Measurements from ENCODE around the gene CTNND2.

The CTNND2 gene

GRCh38 chr5:11130131-11130530 is 774.1 kb downstream of the CTNND2 start:
- DNase-seq (ENCODE audit: low read depth) = no peak
- TF ChIP-seq, protein P1, sequence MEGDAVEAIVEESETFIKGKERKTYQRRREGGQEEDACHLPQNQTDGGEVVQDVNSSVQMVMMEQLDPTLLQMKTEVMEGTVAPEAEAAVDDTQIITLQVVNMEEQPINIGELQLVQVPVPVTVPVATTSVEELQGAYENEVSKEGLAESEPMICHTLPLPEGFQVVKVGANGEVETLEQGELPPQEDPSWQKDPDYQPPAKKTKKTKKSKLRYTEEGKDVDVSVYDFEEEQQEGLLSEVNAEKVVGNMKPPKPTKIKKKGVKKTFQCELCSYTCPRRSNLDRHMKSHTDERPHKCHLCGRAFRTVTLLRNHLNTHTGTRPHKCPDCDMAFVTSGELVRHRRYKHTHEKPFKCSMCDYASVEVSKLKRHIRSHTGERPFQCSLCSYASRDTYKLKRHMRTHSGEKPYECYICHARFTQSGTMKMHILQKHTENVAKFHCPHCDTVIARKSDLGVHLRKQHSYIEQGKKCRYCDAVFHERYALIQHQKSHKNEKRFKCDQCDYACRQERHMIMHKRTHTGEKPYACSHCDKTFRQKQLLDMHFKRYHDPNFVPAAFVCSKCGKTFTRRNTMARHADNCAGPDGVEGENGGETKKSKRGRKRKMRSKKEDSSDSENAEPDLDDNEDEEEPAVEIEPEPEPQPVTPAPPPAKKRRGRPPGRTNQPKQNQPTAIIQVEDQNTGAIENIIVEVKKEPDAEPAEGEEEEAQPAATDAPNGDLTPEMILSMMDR (IDR thresholded peaks at IDR 0.05; ENCODE audit: control insufficient read depth, extremely low read depth, insufficient read depth) = no peak
- no peak overlapping the region for H3K4me3 ChIP-seq (ENCODE audit: low read depth, low read length)

DNA sequence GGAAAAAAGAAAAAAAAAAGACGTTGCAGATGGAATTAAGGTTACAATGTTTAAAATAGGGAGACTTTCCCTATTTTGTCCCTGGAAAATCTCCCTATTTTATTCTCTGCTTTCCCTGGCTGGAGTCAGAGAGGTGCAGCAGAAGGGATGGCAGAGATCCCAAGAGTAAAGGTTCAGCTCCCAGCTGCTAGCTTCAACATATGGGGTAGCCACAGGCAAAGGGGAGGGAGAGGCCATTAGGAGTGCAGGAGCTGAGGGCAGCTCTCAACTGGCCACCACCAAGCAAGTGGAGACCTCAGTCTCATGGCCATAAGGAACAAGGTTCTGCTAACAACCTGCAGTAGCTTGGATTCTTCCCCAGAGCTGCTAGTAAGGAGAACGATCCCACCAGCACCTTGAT is 776.2 kb downstream of the CTNND2 start:
- DNase-seq (ENCODE audit: low read depth) = no peak
- TF ChIP-seq, protein P1 (IDR thresholded peaks at IDR 0.05; ENCODE audit: control insufficient read depth, extremely low read depth, insufficient read depth) = no peak
- no peak overlapping the region for H3K4me3 ChIP-seq (ENCODE audit: low read depth, low read length)

DNA sequence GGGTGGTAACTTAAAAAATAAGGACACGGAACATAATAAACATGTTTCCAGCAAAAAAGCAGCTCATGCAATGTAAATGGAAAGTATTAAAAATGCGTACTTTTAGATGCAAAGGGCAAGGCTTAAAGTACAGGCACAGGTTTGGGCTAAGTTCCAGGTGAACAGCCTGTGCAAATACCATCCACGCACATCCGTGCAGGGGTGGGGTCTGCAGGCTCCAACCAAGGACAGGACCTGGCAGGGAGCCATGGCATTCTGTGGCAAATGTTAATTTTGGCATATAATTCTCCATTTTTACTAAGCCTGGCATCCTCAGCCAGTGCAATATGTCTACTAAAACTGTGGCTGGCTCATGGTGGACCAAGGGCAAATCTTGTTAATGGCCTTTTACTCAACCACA is 777.4 kb downstream of the CTNND2 start:
- no peak overlapping the region for H3K4me3 ChIP-seq (ENCODE audit: low read depth, low read length)
- DNase-seq (ENCODE audit: low read depth) = no peak
- TF ChIP-seq, protein P1 (IDR thresholded peaks at IDR 0.05; ENCODE audit: control insufficient read depth, extremely low read depth, insufficient read depth) = no peak

GRCh38 chr5:11121885-11122284 is 782.4 kb downstream of the CTNND2 start:
- no peak for DNase-seq (ENCODE audit: low read depth)
- TF ChIP-seq, protein P1 (IDR thresholded peaks at IDR 0.05; ENCODE audit: control insufficient read depth, extremely low read depth, insufficient read depth) = no peak
- no peak overlapping the region for H3K4me3 ChIP-seq (ENCODE audit: low read depth, low read length)

DNA sequence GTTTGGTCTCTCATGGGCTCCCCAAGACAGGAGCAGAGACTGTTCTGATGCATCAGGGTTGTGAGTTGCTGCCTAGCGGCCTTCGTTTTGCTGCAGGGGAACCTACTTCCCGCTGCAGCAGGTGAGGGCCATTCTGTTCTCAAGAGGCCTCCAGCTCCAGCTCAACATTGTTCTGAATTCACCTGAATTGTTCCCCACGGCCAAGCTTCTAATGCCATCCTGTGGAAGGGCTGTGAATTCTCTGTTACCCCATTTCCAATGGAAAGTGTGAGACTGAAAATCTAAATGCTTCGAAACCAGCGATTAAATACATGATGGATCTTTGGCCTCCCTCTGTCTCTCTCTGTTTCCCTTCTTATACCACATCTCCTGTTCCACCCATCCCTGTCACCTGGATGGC is 794.1 kb downstream of the CTNND2 start:
- TF ChIP-seq, protein P1 (IDR thresholded peaks at IDR 0.05; ENCODE audit: control insufficient read depth, extremely low read depth, insufficient read depth) = no peak
- H3K4me3 ChIP-seq (ENCODE audit: low read depth, low read length) = no peak overlapping the region
- no peak for DNase-seq (ENCODE audit: low read depth)

- TF ChIP-seq, protein P1 (IDR thresholded peaks at IDR 0.05; ENCODE audit: control insufficient read depth, extremely low read depth, insufficient read depth) = no peak
- H3K4me3 ChIP-seq (ENCODE audit: low read depth, low read length) = no peak overlapping the region
Measured at GRCh38 chr5:11105696-11106095, 798.5 kb downstream of the CTNND2 start.

GRCh38 chr5:11104651-11105112 is 799.6 kb downstream of the CTNND2 start:
- no peak for DNase-seq (ENCODE audit: low read depth)
- no peak overlapping the region for H3K4me3 ChIP-seq (ENCODE audit: low read depth, low read length)
- TF ChIP-seq, protein P1 (IDR thresholded peaks at IDR 0.05; ENCODE audit: control insufficient read depth, extremely low read depth, insufficient read depth) = no peak

More at GRCh38 chr5:11105696-11106095, 798.5 kb downstream of the CTNND2 start:
- DNase-seq (ENCODE audit: low read depth) = no peak

All from LNCaP clone FGC (cell line).